Pulmonary artery endothelial cell (primary cell): ENCODE data around the gene ROPN1L. TPM values are rescaled to one million over a fixed set of nuclear protein-coding genes. Genes with fewer than 3 reads are reported as not detected.
A peak's percentile ranks its signal among the peaks of the same experiment; 100 is the strongest.
"Not testable (repeated sequence)": the region's sequence is repeated elsewhere in the genome, so short reads cannot be mapped to it uniquely, and the experiment has no call there.

Experiments
- DNase-seq: peaks from one replicate; pipeline ENCODE4 v3.0.0-alpha.2; 2011; ENCODE audit warnings: low read depth, low spot score
- total RNA-seq: library from RNA; depleted of rRNA; stranded (reverse); fragments of >200 nt; gene quantifications from 2 replicates; pipeline ENCODE4 v1.2.3, GENCODE V29; 2014

Gene ROPN1L
- 0.42 and 0.59 TPM in 2 replicates for total RNA-seq

GRCh38 chr5:10441083-10441991 is at the start of gene ROPN1L:
TSS of gene ROPN1L (plus strand) at chr5:10441879. CDS start at chr5:10442168, 289 bp downstream.
- no peak for DNase-seq

- DNase-seq = not testable (repeated sequence)
Observed at GRCh38 chr5:10392567-10393328, 48.9 kb upstream of the ROPN1L start.

GRCh38 chr5:10393491-10393890 is 48.2 kb upstream of the ROPN1L start:
- no peak for DNase-seq

GRCh38 chr5:10396552-10396951 is 45.1 kb upstream of the ROPN1L start:
- DNase-seq = no peak

GRCh38 chr5:10399839-10400238 is 41.8 kb upstream of the ROPN1L start:
- no peak for DNase-seq

- no peak for DNase-seq
Observed at GRCh38 chr5:10400411-10400810, 41.3 kb upstream of the ROPN1L start.

- DNase-seq = no peak
Observed at GRCh38 chr5:10400831-10401230, 40.8 kb upstream of the ROPN1L start.

GRCh38 chr5:10401498-10401897 is 40.2 kb upstream of the ROPN1L start:
- DNase-seq = no peak

- DNase-seq = no peak
Observed at GRCh38 chr5:10403829-10404228, 37.9 kb upstream of the ROPN1L start.

GRCh38 chr5:10406651-10407050 is 35.0 kb upstream of the ROPN1L start:
- DNase-seq = no peak

- no peak for DNase-seq
Observed at GRCh38 chr5:10409504-10409903, 32.2 kb upstream of the ROPN1L start.

GRCh38 chr5:10410662-10411061 is 31.0 kb upstream of the ROPN1L start:
- DNase-seq = no peak

GRCh38 chr5:10411336-10411735 is 30.3 kb upstream of the ROPN1L start:
- no peak for DNase-seq

GRCh38 chr5:10416868-10417267 is 24.8 kb upstream of the ROPN1L start:
- no peak for DNase-seq

- no peak for DNase-seq
Observed at GRCh38 chr5:10418654-10419345, 22.9 kb upstream of the ROPN1L start.

- no peak for DNase-seq
Observed at GRCh38 chr5:10420468-10420867, 21.2 kb upstream of the ROPN1L start.

GRCh38 chr5:10420932-10421331 is 20.7 kb upstream of the ROPN1L start:
- no peak for DNase-seq

- DNase-seq = peak; percentile 57
Observed at GRCh38 chr5:10421896-10422691, 19.6 kb upstream of the ROPN1L start.

GRCh38 chr5:10423022-10423421 is 18.7 kb upstream of the ROPN1L start:
- no peak for DNase-seq

GRCh38 chr5:10424124-10424731 is 17.5 kb upstream of the ROPN1L start:
- DNase-seq = no peak

GRCh38 chr5:10427201-10427600 is 14.5 kb upstream of the ROPN1L start:
- no peak for DNase-seq
